ENCODE measurements around the gene SH3GL3.

SH3GL3 gene

DNA sequence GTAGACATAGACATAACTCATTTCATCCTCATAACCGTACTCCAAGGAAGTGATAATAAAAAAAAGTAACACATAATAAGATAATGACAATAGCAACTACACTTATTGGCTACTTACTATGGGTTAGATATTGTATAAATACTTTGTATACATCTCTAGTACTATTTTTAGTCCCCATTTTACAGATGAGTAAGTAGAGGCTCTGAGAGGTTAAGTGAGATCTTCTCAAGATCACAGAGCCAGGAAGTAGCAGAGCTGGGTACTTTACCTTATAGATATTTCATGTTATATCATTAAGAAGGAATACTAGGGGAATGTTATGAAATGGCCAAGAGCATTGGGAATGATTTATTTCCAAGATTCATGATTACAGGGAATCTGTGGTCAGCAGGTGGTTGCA, 157.4 kb downstream of the SH3GL3 start:
- no peak for TF ChIP-seq YY1 (IDR thresholded peaks at IDR 0.05; ENCODE audit: low read depth)
- TF ChIP-seq NFIC (IDR thresholded peaks at IDR 0.05): no peak
- no peak for TF ChIP-seq TEAD4 (IDR thresholded peaks at IDR 0.05)
- no peak for TF ChIP-seq TCF12 (IDR thresholded peaks at IDR 0.05; ENCODE audit: low read depth)
- TF ChIP-seq, protein P1, sequence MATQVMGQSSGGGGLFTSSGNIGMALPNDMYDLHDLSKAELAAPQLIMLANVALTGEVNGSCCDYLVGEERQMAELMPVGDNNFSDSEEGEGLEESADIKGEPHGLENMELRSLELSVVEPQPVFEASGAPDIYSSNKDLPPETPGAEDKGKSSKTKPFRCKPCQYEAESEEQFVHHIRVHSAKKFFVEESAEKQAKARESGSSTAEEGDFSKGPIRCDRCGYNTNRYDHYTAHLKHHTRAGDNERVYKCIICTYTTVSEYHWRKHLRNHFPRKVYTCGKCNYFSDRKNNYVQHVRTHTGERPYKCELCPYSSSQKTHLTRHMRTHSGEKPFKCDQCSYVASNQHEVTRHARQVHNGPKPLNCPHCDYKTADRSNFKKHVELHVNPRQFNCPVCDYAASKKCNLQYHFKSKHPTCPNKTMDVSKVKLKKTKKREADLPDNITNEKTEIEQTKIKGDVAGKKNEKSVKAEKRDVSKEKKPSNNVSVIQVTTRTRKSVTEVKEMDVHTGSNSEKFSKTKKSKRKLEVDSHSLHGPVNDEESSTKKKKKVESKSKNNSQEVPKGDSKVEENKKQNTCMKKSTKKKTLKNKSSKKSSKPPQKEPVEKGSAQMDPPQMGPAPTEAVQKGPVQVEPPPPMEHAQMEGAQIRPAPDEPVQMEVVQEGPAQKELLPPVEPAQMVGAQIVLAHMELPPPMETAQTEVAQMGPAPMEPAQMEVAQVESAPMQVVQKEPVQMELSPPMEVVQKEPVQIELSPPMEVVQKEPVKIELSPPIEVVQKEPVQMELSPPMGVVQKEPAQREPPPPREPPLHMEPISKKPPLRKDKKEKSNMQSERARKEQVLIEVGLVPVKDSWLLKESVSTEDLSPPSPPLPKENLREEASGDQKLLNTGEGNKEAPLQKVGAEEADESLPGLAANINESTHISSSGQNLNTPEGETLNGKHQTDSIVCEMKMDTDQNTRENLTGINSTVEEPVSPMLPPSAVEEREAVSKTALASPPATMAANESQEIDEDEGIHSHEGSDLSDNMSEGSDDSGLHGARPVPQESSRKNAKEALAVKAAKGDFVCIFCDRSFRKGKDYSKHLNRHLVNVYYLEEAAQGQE (IDR thresholded peaks at IDR 0.05; ENCODE audit: low read depth): no peak
- TF ChIP-seq CREB1 (IDR thresholded peaks at IDR 0.05; ENCODE audit: low read depth): no peak
- TF ChIP-seq, protein P2, sequence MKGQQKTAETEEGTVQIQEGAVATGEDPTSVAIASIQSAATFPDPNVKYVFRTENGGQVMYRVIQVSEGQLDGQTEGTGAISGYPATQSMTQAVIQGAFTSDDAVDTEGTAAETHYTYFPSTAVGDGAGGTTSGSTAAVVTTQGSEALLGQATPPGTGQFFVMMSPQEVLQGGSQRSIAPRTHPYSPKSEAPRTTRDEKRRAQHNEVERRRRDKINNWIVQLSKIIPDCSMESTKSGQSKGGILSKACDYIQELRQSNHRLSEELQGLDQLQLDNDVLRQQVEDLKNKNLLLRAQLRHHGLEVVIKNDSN (IDR thresholded peaks at IDR 0.05): no peak

DNA sequence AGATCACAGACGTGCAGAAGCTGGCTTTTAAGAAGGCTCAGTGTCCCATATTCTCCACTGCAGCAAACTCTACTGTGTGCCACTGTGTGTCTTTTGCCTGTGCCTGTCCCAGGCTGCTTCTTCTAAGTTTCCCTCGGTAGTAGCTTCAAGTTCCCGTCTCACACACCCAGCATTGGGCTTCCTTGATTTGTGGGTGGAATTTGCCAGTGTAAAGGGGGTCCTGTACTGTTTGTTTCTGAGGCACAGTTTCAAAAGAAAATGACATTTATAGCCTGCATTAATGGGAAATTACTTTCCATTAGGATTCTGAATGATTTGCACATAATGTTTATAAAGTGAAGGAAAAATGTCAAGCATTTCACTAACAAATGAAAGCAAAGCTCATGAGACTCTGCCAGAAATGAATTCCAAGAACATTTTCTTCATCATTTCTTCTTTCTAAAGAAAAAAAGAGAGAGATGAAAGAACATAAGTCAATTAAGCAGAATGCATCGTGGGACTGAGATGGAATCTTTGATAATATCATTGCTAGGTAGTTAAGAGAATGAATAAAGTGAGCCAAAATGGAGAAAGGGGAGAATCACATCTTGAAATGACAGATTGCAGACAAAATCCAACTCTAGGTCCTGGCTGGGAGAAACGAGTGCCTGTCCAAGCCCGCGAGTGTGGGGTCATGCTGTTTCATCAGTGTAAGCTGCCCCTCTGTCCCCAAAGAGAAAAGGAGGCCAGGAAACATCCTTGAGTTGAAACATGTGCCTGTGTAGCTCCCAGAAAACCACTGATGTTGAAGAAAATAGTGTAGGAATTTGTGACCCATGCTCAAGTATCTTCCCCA, 158.2 kb downstream of the SH3GL3 start:
- no peak for TF ChIP-seq NFIC (IDR thresholded peaks at IDR 0.05)
- TF ChIP-seq YY1 (IDR thresholded peaks at IDR 0.05; ENCODE audit: low read depth): no peak
- no peak for TF ChIP-seq CREB1 (IDR thresholded peaks at IDR 0.05; ENCODE audit: low read depth)
- TF ChIP-seq TCF12 (IDR thresholded peaks at IDR 0.05; ENCODE audit: low read depth): no peak
- no peak for TF ChIP-seq CEBPB (IDR thresholded peaks at IDR 0.05)
- TF ChIP-seq RAD21 (IDR thresholded peaks at IDR 0.05; ENCODE audit: low read depth): no peak
- no peak for TF ChIP-seq EGR1 (IDR thresholded peaks at IDR 0.05)
- no peak for TF ChIP-seq TEAD4 (IDR thresholded peaks at IDR 0.05)
- TF ChIP-seq, protein P1 (IDR thresholded peaks at IDR 0.05; ENCODE audit: low read depth): no peak
- no peak for TF ChIP-seq ZBTB7A (IDR thresholded peaks at IDR 0.05; ENCODE audit: low read depth)
- no peak for TF ChIP-seq TAF1 (IDR thresholded peaks at IDR 0.05; ENCODE audit: low read depth)
- TF ChIP-seq, protein P3, sequence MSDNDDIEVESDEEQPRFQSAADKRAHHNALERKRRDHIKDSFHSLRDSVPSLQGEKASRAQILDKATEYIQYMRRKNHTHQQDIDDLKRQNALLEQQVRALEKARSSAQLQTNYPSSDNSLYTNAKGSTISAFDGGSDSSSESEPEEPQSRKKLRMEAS (IDR thresholded peaks at IDR 0.05): no peak
- no peak for TF ChIP-seq FOXM1 (IDR thresholded peaks at IDR 0.05; ENCODE audit: borderline replicate concordance, low read depth)
- TF ChIP-seq, protein P2 (IDR thresholded peaks at IDR 0.05): no peak
- TF ChIP-seq EP300 (IDR thresholded peaks at IDR 0.05; ENCODE audit: borderline replicate concordance): no peak

DNA sequence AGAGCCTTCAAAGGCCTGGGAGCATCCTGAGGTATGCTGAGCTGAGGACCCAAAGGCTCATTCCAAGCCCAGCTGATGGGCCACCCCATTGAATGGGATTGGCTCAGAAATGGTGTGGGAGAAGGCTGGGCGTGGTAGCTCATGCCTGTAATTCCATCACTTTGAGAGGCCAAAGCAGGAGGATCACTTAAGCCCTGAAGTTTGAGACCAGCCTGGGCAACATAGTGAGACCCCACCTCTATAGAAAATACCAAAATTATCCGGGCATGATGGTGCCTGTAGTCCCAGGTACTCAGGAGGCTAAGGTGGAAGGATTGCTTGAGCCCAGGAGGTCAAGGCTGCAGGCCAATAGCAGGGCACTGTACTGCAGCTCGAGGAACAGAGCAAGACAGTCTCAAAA, 163.0 kb downstream of the SH3GL3 start:
- TF ChIP-seq EP300 (IDR thresholded peaks at IDR 0.05; ENCODE audit: borderline replicate concordance) (no peak), EGR1 (IDR thresholded peaks at IDR 0.05) (no peak)

DNA sequence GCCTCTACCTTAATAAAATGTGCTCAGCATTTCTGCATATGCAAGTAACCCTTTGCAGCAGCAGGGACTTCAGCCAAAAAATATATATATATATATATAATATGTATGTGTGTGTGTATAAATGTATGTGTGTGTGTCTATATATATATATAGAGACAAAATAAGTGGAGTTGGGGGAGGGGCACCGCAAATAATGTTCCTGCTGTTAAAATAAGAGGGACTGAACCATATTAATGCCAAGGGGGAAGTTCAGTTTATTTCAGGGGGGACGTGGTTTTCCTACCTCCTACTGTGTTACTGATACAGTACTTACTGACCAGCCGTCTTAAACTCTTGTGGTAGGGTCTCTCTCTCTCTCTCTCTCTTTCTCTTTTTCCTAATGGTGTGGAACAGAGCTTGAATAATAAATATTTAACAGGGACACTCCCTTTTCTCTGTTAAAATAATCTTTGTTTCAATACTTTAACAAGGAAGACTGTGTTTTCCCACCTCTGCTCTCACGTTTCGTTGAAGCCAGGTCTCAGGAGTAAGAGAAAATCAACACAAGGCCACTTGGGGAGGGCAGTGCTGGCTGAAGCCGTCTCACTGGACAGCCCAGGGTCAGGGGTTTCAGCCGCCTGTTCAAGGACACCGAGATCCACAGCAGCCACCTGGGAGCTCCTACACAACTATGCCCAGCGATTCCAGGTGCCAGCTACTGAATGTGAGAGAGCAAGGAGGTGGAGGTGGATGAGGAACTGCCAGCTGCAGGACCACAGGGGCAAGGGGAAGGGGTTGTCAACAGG, 164.0 kb downstream of the SH3GL3 start:
- no peak for TF ChIP-seq TEAD4 (IDR thresholded peaks at IDR 0.05)
- TF ChIP-seq ZBTB7A (IDR thresholded peaks at IDR 0.05; ENCODE audit: low read depth): no peak
- TF ChIP-seq NFIC (IDR thresholded peaks at IDR 0.05): no peak
- no peak for TF ChIP-seq EGR1 (IDR thresholded peaks at IDR 0.05)

DNA sequence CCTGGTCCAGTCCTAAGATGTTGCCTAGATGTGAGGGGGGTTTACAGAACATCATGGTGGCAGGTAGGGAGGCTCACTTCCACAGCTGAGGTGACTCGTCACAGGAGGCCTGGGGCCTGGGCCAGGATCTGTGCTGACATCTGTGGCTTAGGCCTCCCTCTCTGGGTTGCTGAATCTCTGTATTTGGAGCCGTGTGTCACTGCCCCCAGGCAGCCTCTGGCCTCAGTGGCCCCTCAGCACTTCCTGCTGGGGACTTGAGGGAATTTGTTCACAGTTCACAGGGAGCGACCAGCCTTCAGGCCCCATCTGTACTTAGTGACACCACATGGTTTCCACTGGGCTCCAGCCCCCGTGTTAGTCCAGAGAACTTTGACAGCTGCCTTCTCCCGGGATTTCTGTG, 165.1 kb downstream of the SH3GL3 start:
- no peak for TF ChIP-seq TEAD4 (IDR thresholded peaks at IDR 0.05)
- no peak for TF ChIP-seq CEBPB (IDR thresholded peaks at IDR 0.05)
- no peak for TF ChIP-seq RAD21 (IDR thresholded peaks at IDR 0.05; ENCODE audit: low read depth)
- TF ChIP-seq, protein P2 (IDR thresholded peaks at IDR 0.05): no peak

Measured in Ishikawa (cell line).